NB4 (cell line): ENCODE data around the gene MIGA2.

Experiments
- MYC ChIP-seq: IDR thresholded peaks from 2 replicates; pipeline ENCODE4 v1.6.1; 2011; ENCODE audit warnings: low read depth, low read length
- POLR2A ChIP-seq: IDR thresholded peaks from 2 replicates; pipeline ENCODE4 v1.6.1; 2011; ENCODE audit warnings: mild to moderate bottlenecking; ENCODE audit not compliant: insufficient read length; ENCODE audit errors: extremely low read depth
- TF ChIP-seq, protein P1 (sequence below): IDR thresholded peaks from one replicate; pipeline ENCODE4 v1.5.1; 2012; ENCODE audit warnings: low read depth, low read length

DNA sequence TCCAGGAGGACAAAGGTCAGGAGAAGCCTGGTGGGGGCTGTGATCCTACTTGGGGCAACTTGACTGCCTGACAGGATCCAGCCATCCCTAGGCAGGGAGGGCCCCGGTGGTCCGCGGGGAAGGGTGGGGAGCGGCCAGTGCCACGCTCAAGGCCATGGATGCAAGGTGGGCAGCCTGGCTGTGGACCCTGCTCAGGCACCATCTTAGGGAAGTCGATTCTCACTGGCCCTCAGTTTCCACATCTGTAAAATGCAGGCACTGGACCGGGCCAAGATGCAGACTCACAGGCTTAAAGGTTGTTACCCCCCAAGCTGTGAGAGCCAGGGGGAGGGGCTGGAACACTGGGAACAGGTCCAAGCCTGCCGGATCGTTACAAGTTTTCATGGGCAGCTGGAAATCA lies 35.7 kb downstream of the MIGA2 start:
- TF ChIP-seq, protein P1, sequence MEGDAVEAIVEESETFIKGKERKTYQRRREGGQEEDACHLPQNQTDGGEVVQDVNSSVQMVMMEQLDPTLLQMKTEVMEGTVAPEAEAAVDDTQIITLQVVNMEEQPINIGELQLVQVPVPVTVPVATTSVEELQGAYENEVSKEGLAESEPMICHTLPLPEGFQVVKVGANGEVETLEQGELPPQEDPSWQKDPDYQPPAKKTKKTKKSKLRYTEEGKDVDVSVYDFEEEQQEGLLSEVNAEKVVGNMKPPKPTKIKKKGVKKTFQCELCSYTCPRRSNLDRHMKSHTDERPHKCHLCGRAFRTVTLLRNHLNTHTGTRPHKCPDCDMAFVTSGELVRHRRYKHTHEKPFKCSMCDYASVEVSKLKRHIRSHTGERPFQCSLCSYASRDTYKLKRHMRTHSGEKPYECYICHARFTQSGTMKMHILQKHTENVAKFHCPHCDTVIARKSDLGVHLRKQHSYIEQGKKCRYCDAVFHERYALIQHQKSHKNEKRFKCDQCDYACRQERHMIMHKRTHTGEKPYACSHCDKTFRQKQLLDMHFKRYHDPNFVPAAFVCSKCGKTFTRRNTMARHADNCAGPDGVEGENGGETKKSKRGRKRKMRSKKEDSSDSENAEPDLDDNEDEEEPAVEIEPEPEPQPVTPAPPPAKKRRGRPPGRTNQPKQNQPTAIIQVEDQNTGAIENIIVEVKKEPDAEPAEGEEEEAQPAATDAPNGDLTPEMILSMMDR, result no peak
- TF ChIP-seq POLR2A (no peak), MYC (no peak)
